ENCODE data around the gene TRAPPC1.

DNA sequence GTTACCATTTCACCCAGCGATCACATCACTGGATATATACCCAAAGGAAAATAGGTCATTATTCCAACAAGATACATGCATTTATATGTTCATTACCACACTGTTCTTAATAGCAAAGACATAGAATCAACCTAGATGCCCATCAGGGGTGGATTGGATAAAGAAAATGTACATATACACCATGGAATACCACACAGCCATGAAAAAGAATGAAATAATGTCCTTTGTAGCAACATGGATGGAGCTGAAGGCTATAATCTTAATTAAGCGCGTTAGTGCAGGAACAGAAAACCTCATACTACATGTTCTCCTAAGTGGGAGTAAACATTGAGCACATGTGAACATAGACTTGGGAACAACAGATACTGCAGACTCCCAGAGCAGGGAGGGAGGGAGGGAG lies 18.8 kb upstream of the TRAPPC1 start:
- TF ChIP-seq POLR2AphosphoS5 (IDR thresholded peaks at IDR 0.05; ENCODE audit: borderline replicate concordance, low read depth, low read length) (no peak), EZH2 (IDR thresholded peaks at IDR 0.05) (no peak), FOXP2 (optimal IDR thresholded peaks at IDR 0.05; ENCODE audit: control extremely low read depth, extremely low read length, insufficient read depth) (no peak)
